ENCODE results near the gene RNF144A. TPM values are rescaled to one million over a fixed set of nuclear protein-coding genes. Genes with fewer than 3 reads are reported as not detected.

RNF144A gene
- total and polyA plus RNA-seq, 3 donors from 2014 or later: 8.9 to 12.9 (median 12.6) TPM

GRCh38 chr2:6975988-6976387 is 58.8 kb downstream of the RNF144A start:
- no peaks in the 10 kb centered on the region for H3K36me3 ChIP-seq (ENCODE audit: low read depth, missing control alignments)
- no peaks in the 10 kb centered on the region for H3K27me3 ChIP-seq
- TF ChIP-seq POLR2A (IDR thresholded peaks at IDR 0.05) (no peak), CTCF (IDR thresholded peaks at IDR 0.05) (no peak)
- no peak overlapping the region for H3K4me3 ChIP-seq
- H3K27ac ChIP-seq: no peak overlapping the region
- 71 to 82% methylated on average over 3 of the region's 3 CpGs for WGBS, 2 donors
- H3K4me1 ChIP-seq: no peaks in the 10 kb centered on the region
- no peaks in the 10 kb centered on the region for H3K9me3 ChIP-seq
- no peak for DNase-seq
- intact Hi-C loops (cut with DNase I; ENCODE audit: low total_unique reads): no loop called here

- Histone ChIP-seq H3K4me1 (no peaks in the 10 kb centered on the region), H3K36me3 (ENCODE audit: low read depth, missing control alignments) (no peaks in the 10 kb centered on the region), H3K27ac (no peak overlapping the region), H3K9me3 (no peaks in the 10 kb centered on the region), H3K4me3 (no peak overlapping the region), H3K27me3 (no peaks in the 10 kb centered on the region)
- TF ChIP-seq POLR2A (IDR thresholded peaks at IDR 0.05): no peak
- TF ChIP-seq CTCF (IDR thresholded peaks at IDR 0.05): no peak
- intact Hi-C loops (cut with DNase I; ENCODE audit: low total_unique reads): no loop called here
- 70 to 75% methylated on average over 9 of the region's 9 CpGs for WGBS, 2 donors
- peak; percentile 42 for DNase-seq
Observed at GRCh38 chr2:6977113-6977741, 60.0 kb downstream of the RNF144A start.

DNA sequence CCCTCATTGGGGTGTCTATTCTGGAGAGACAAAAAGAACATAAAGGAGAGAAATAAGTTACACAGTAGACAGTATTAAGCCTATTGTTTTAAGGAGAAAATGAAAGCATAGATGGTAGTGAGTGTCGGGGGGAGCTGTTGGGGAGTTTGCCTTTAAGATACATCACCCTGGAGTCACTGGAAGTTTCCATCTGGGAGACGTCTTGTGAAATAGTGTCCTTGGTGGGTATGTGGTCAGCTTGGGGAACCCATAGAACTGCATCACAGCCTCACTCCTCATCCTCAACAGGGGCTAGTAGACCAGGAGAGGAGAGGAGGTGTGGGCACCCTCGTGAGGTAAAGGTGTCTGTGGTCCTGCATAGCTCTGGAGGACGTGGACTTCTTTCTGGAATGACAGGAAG is 60.6 kb downstream of the RNF144A start:
- intact Hi-C loops (cut with DNase I; ENCODE audit: low total_unique reads): no loop called here
- H3K27ac ChIP-seq: no peak overlapping the region
- no peak overlapping the region for H3K4me3 ChIP-seq
- H3K4me1 ChIP-seq: peaks cover 4% of the 10 kb centered on the region
- no peak for DNase-seq
- no peaks in the 10 kb centered on the region for H3K36me3 ChIP-seq (ENCODE audit: low read depth, missing control alignments)
- TF ChIP-seq CTCF (IDR thresholded peaks at IDR 0.05) (no peak), POLR2A (IDR thresholded peaks at IDR 0.05) (no peak)
- H3K9me3 ChIP-seq: no peaks in the 10 kb centered on the region
- no peaks in the 10 kb centered on the region for H3K27me3 ChIP-seq
- 86% methylated on average over 4 of the region's 4 CpGs for WGBS, 2 donors

DNA sequence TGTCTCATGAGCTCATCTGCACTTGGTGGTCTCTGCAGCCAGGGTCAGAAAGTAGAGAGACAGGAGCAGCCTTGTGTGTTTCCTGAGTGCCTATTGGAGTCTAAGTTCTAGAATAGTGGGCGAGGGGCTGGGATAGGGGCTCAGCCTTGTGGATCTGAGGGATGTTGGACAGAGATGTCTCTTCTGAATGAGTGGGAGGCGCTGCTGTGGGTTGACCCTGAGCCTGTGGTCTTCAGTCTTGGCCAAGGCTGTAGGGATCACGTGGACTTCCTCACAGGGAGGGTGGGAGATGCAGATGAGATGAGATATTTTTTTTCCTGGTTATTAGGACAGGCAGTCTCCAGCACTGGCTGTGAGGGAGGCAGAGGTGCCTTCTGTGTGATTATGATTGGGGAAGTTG is 61.8 kb downstream of the RNF144A start:
- Histone ChIP-seq H3K27me3 (no peaks in the 10 kb centered on the region), H3K4me3 (no peak overlapping the region), H3K4me1 (peaks cover 4% of the 10 kb centered on the region), H3K27ac (no peak overlapping the region), H3K36me3 (ENCODE audit: low read depth, missing control alignments) (no peaks in the 10 kb centered on the region), H3K9me3 (no peaks in the 10 kb centered on the region)
- TF ChIP-seq CTCF (IDR thresholded peaks at IDR 0.05) (no peak), POLR2A (IDR thresholded peaks at IDR 0.05) (no peak)
- WGBS, 2 donors: 89 to 93% methylated on average over 3 of the region's 3 CpGs
- intact Hi-C loops (cut with DNase I; ENCODE audit: low total_unique reads): no loop called here
- no peak for DNase-seq

GRCh38 chr2:6982449-6982848 is 65.2 kb downstream of the RNF144A start:
- no peak for TF ChIP-seq POLR2A (IDR thresholded peaks at IDR 0.05)
- TF ChIP-seq CTCF (IDR thresholded peaks at IDR 0.05): no peak
- no peak overlapping the region for H3K27ac ChIP-seq
- H3K9me3 ChIP-seq: no peaks in the 10 kb centered on the region
- 76 to 82% methylated on average over 5 of the region's 5 CpGs for WGBS, 2 donors
- H3K27me3 ChIP-seq: no peaks in the 10 kb centered on the region
- no peak for DNase-seq
- H3K4me1 ChIP-seq: peaks cover 11% of the 10 kb centered on the region
- intact Hi-C loops (cut with DNase I; ENCODE audit: low total_unique reads): no loop called here
- H3K36me3 ChIP-seq (ENCODE audit: low read depth, missing control alignments): no peaks in the 10 kb centered on the region
- H3K4me3 ChIP-seq: no peak overlapping the region

All from testis (tissue), 3 donors.